ENCODE measurements around the gene STAG1.

GRCh38 chr3:136657526-136657925 is 94.7 kb downstream of the STAG1 start:
- TF ChIP-seq CTCF (IDR thresholded peaks at IDR 0.05) (no peak), POLR2AphosphoS5 (IDR thresholded peaks at IDR 0.05; ENCODE audit: low read depth, low read length) (no peak), TCF7L2 (IDR thresholded peaks at IDR 0.05; ENCODE audit: low read depth, low read length) (no peak), SIN3A (IDR thresholded peaks at IDR 0.05; ENCODE audit: borderline replicate concordance, insufficient read depth, low read depth, low read length) (no peak), REST (IDR thresholded peaks at IDR 0.05; ENCODE audit: insufficient read depth in 1 of 2, low read depth in 2 of 2, low read length in 1 of 2) (no peak)

All from Panc1 (cell line).